Measurements from ENCODE around the gene CYLC2.

Gene CYLC2, protein sequence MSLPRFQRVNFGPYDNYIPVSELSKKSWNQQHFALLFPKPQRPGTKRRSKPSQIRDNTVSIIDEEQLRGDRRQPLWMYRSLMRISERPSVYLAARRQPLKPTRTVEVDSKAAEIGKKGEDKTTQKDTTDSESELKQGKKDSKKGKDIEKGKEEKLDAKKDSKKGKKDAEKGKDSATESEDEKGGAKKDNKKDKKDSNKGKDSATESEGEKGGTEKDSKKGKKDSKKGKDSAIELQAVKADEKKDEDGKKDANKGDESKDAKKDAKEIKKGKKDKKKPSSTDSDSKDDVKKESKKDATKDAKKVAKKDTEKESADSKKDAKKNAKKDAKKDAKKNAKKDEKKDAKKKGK

DNA sequence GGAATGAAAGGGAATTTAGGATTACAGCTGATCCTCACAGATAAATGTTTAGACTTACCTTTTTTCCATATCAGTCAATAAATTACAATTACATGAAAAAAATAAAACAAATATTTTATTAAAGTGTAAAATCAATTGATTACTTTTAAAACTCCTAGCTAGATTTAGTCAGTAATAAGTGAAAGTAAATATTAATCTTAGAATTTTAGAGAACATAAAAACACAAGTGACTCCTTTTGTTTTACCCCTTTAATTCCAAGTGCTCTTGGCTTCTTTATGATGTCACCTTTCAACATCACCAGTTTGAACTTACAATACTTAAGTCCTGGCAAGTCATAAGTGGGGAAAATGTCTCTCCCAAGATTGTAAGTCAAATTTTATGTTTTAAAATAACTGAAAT lies at the start of gene CYLC2:
TSS of gene CYLC2 (plus strand) at position 301 of the 400 bp plus-strand sequence. CDS start at position 349, 48 bp downstream.
- no peak for TF ChIP-seq POLR2A (IDR thresholded peaks at IDR 0.05; ENCODE audit: low read depth, low read length)
- FAIRE-seq (no peak), DNase-seq (ENCODE audit: insufficient read length, low spot score) (no peak)

DNA sequence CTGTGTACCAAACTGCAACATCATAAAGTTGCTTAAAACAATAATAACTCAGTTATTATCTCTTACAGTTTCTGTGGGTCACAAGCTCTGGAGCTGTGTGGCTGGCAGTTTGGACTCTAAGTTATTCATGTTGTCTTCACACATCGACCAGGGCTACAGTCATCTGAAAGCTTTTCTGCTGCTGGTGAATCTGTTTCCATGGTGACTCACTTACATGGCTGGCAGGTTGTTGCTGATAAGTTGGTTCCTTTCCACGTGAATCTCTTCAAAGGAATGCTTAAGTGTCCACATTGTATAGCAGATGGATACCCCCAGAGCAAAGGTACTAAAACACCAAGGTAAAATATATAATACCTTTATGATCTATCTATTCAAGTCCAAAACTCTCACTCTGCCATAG lies 44.8 kb upstream of the CYLC2 start:
- peak; percentile 1 for DNase-seq (ENCODE audit: insufficient read length, low spot score)
- FAIRE-seq = peak; percentile 91
- no peak for TF ChIP-seq POLR2A (IDR thresholded peaks at IDR 0.05; ENCODE audit: low read depth, low read length)

DNA sequence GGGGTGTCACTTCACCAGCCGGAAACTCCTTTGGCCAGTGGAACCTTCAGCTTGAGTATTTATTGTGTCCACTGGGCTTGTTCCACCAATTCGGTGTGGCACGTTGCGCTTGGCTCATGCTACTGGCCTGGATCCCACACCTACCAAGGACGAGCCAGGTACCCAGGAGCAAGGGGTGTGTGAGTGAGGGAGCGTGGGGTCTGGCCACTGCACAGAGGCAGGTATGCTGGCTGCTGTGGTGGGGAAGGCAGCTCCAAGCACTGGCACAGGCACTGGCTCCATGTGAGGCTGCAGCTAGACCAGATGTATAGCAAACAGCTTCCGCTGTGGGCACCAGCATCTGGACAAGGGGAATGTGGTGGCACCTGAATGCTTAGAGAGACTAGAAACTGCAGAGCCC lies 28.1 kb upstream of the CYLC2 start:
- FAIRE-seq (no peak), DNase-seq (ENCODE audit: insufficient read length, low spot score) (no peak)
- no peak for TF ChIP-seq POLR2A (IDR thresholded peaks at IDR 0.05; ENCODE audit: low read depth, low read length)

DNA sequence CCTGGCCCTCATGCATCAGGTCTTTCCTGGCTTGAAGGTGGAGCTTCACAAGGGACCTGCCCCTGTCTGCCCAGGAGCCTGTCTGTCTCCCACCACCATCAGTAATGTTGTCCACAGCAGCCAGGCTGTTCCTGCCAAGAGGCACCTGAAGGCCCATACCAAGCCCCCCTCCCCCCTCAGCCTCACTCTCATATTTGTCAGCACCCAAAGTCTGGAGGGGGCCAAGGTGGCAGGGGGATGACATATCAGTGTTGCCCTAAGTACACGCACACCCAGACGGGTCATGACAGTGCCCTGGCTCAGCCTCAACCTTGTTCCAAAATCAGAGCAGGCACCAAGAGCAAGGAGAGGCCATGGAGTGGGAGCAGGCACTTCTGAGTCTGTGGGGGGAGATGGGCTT lies 27.2 kb upstream of the CYLC2 start:
- TF ChIP-seq POLR2A (IDR thresholded peaks at IDR 0.05; ENCODE audit: low read depth, low read length) = no peak
- FAIRE-seq = no peak
- DNase-seq (ENCODE audit: insufficient read length, low spot score) = no peak

DNA sequence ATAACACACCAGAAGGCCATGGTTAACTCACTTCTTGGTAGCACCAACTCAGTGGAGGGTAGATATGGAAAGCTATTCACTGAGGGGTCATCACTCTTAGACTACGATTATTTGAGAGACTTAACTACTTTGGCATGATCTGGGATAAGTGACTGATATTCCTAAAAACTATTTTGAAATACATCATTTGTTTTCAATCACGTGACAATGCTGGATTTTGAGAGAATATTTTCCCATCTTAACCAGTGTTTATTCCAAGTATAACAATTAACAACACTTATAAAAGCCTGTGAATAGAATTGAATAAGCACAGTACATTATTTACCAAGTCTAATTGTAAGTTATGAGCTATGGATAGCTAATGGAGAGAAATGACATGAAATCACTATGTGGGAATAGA lies 22.4 kb upstream of the CYLC2 start:
- FAIRE-seq = peak; percentile 71
- no peak for TF ChIP-seq POLR2A (IDR thresholded peaks at IDR 0.05; ENCODE audit: low read depth, low read length)

DNA sequence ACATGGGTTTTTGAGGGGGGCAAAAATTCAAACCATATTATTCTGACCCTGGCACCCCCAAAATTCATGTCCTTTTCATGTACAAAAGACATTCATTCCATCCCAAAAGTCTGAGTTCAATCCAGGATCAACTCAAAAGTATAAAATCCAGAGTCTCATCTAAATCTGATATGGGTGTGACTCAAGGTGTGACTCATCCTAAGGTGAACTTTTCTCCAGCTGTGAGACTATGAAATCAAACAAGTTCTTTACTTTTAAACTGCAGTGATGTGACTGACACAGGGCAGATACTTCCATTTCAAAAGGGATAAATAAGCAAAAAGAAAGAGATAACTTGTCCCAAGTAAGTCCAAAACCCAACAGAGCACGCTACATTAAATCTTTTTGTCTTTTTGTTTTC lies 20.6 kb upstream of the CYLC2 start:
- peak; percentile 8 for DNase-seq (ENCODE audit: insufficient read length, low spot score)
- TF ChIP-seq POLR2A (IDR thresholded peaks at IDR 0.05; ENCODE audit: low read depth, low read length) = no peak
- FAIRE-seq = peak; percentile 95

More for the DNA sequence above, 22.4 kb upstream of the CYLC2 start:
- DNase-seq (ENCODE audit: insufficient read length, low spot score) = no peak

DNA sequence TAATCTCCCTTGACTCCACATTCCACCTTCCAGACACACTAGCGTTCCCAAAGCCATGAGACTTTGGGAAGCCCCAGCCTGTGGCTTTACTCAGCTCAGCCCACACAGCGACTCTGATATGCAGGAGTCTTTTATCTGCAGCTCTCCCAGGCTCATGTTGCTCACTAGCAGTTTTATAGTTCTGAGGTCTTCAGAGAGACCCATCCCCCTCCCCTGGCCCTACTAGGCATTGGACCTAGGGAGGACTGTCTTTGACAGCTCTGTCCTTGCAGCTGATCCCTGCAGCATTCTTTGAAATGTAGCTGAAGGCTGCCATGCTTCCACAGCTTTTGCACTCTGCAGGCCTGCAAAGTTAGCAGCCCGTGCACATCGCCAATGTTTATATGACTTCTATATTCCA lies 19.9 kb upstream of the CYLC2 start:
- TF ChIP-seq POLR2A (IDR thresholded peaks at IDR 0.05; ENCODE audit: low read depth, low read length) = no peak
- no peak for DNase-seq (ENCODE audit: insufficient read length, low spot score)
- FAIRE-seq = no peak

DNA sequence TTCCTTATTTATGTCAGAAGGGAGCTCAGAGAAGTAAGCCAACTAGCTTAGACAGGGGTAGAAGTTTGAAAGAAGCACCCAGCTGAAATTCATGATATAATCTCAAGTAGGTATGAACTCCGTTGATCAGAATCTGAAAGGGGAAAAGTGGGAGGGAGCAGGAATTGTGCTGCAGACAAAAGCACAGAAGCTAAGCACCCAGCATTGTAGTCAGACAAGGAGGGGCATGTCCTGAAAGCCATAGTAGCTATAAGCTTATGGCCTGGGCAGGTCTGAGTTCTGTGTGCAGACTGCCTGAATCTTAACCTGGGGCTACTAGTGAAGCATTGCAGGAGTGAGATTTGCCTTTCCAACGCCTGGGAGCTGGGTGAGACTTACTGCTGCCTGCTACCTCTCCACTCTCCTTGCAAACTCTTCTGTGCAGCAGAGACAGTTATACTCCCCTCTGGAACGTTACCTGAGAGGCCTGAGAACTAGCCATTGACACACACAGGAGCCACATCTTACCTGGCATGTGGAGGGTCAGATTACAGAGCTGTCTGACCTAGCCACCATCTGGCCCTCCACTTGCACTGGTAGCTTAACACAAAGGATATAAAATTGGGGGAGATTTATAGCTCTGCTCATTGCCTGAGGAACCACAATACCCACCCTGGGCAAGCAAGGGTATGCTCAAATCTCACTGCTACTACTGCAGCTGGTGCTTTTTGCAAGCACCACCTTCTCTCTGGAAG lies 9.8 kb upstream of the CYLC2 start:
- DNase-seq (ENCODE audit: insufficient read length, low spot score) (no peak), FAIRE-seq (no peak)
- no peak for TF ChIP-seq POLR2A (IDR thresholded peaks at IDR 0.05; ENCODE audit: low read depth, low read length)

DNA sequence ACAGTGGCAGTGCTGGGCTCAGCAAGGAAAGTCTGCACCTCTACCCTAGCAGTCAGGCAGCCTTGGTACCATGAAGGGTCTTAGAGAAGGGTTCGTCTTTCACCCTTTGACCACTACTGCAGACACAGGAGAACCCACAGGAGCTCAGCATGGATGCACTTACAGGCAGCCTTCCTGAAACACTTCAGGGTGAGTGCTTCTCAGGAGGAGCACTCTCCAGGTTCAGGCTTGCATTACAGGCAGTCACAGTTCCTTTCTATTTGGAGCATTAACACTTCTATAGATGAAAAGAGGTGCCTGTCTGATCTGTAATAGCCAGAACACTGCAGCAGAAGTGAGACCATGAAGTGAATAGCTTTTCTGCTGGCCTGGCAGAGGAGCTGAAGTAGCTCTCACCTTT lies 8.7 kb upstream of the CYLC2 start:
- TF ChIP-seq POLR2A (IDR thresholded peaks at IDR 0.05; ENCODE audit: low read depth, low read length) = no peak
- peak; percentile 61 for FAIRE-seq
- DNase-seq (ENCODE audit: insufficient read length, low spot score) = no peak

DNA sequence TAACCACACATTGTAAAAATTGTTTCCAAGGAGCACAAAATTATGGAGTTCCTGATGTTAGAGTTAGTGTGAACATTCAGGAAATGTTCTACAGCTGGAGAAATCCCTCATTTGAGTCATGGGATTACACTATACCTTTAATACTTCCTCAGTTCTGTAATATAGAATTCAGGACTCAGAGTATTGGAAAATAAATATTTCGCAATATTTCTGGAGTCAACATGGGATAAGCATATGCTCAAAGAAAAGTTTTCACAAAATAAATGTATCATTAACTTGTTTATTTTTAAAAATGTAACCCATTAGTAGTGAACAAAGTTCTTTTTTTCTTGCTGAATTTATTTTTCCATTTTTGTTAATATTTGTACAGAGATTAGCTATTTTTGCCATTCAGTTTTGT lies 8.6 kb downstream of the CYLC2 start:
- DNase-seq (ENCODE audit: insufficient read length, low spot score) = no peak
- no peak for TF ChIP-seq POLR2A (IDR thresholded peaks at IDR 0.05; ENCODE audit: low read depth, low read length)
- peak; percentile 30 for FAIRE-seq

DNA sequence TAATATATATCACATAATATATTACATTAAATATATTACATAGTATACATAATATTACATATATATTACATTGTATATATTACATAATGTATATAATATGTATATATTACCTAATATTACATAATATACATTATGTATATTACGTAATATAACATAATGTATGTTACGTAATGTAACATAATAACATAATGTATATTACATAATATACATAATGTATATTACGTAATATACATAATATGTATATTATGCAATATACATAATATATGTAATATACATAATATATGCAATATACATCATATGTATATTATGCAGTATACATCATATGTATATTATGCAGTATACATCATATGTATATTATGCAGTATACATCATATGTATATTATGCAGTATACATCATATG lies 19.1 kb downstream of the CYLC2 start:
- DNase-seq (ENCODE audit: insufficient read length, low spot score) = no peak
- no peak for FAIRE-seq
- TF ChIP-seq POLR2A (IDR thresholded peaks at IDR 0.05; ENCODE audit: low read depth, low read length) = no peak

DNA sequence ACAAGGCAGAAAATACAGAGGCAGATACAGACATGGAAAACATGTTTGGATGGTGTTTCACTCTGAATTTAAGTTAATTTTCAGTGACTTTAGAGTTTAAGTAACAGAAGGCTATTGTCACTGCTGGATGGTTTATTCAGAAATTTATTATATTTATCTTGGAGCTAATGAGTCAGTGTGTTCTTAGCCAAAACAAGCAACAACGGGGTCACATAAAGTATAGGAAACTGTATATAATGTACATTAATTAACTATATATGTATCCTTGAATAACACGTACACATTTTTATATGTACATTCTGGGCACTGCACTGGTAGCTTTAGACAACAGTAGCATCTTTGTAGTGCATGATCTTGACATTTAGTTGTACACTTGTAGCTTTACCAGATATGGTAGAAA lies 30.7 kb downstream of the CYLC2 start:
- FAIRE-seq (no peak), DNase-seq (ENCODE audit: insufficient read length, low spot score) (no peak)
- no peak for TF ChIP-seq POLR2A (IDR thresholded peaks at IDR 0.05; ENCODE audit: low read depth, low read length)

DNA sequence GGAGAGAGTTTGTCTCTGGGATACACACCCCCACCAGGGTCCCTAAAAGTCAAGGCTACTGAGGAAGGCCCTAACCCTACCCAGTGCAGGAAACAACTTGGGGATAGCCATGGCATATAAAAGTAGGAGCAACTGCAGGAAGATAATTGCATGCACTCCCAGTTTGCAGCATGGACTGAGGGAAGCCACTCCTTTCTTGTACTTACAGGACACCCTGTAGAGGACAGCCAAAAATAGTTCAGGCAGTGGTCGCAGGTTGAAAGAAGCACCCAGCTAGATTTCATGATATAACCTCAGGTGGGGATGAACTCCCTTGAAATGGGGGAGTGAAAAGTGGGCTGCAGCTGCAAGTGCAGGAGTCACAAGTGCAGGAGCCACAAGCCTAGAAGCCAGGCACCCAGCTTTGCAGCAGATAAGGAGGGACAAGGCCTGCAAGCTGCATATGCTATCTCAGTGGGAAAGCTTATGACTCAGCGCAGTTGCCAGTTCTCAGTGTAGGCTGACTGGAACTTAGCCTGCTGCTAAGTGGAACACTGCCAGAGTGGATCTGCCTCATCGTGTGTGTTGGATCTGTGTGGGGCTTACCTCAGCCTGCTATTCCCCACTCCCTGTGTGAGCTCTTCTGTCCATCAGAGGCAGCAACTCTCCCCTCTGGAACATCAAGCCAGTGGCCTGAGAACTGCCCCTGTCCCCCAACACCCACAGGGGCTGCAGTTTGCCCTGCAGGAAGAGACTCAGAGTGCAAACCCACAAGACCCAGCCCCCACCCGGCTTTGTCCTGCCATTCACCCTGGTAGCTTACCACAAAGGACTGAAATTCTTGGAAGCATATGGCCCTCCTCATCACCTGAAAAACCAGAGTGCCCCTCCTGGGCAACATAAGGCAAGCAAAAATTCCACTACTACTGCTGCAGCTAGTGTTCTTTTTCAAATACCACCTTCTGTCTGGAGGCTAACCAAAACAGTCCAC lies 42.7 kb downstream of the CYLC2 start:
- DNase-seq (ENCODE audit: insufficient read length, low spot score) (peak; percentile 40), FAIRE-seq (peak; percentile 100)
- TF ChIP-seq POLR2A (IDR thresholded peaks at IDR 0.05; ENCODE audit: low read depth, low read length) = no peak

DNA sequence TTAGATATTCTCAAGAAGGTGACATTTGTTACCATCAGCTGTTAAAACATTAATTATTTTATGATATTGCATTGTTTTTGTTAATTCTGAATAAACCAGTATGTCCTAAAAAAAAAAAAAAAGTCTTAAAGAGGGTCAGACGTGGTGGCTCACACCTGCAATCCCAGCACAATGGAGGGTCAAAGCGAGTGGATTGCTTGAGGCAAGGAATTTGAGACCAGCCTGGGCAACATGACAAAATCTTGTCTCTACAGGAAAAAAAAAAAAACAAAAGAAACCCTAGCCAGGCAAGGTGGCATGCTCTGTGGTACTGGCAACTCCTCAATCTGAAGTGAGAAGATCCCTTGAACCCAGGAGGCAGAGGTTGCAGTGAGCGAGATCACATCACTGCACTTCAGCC lies 46.8 kb downstream of the CYLC2 start:
- FAIRE-seq (no peak), DNase-seq (ENCODE audit: insufficient read length, low spot score) (no peak)
- TF ChIP-seq POLR2A (IDR thresholded peaks at IDR 0.05; ENCODE audit: low read depth, low read length) = no peak
